NCI-H2107 (cell line): Measurements from ENCODE around the gene DPP6.
"Not testable (repeated sequence)": the region's sequence is repeated elsewhere in the genome, so short reads cannot be mapped to it uniquely, and the experiment has no call there.

ENCODE experiments used
- DNase-seq: peaks from one replicate; lab custom pipeline; 2025; lab: John Stamatoyannopoulos, UW

Gene DPP6

GRCh38 chr7:154051643-154052529, at the start of gene DPP6:
Gene DPP6 (plus strand): TSS chr7:154052398.
- not testable (repeated sequence) for DNase-seq

- not testable (repeated sequence) for DNase-seq
Measured at GRCh38 chr7:154009423-154009911, 42.7 kb upstream of the DPP6 start.

GRCh38 chr7:154010726-154011568, 41.3 kb upstream of the DPP6 start:
- not testable (repeated sequence) for DNase-seq

- not testable (repeated sequence) for DNase-seq
Measured at GRCh38 chr7:154012800-154013199, 39.4 kb upstream of the DPP6 start.

GRCh38 chr7:154015636-154016035, 36.6 kb upstream of the DPP6 start:
- not testable (repeated sequence) for DNase-seq

- not testable (repeated sequence) for DNase-seq
Measured at GRCh38 chr7:154018354-154018753, 33.8 kb upstream of the DPP6 start.

GRCh38 chr7:154027805-154028204, 24.4 kb upstream of the DPP6 start:
- not testable (repeated sequence) for DNase-seq

GRCh38 chr7:154030476-154031080, 21.6 kb upstream of the DPP6 start:
- not testable (repeated sequence) for DNase-seq

GRCh38 chr7:154039466-154040165, 12.6 kb upstream of the DPP6 start:
- DNase-seq: not testable (repeated sequence)

- not testable (repeated sequence) for DNase-seq
Measured at GRCh38 chr7:154050394-154050793, 1.8 kb upstream of the DPP6 start.

GRCh38 chr7:154051006-154051642, 1.1 kb upstream of the DPP6 start:
- not testable (repeated sequence) for DNase-seq

- not testable (repeated sequence) for DNase-seq
Measured at GRCh38 chr7:154052530-154053252, 493 bp downstream of the DPP6 start.

GRCh38 chr7:154053466-154054312, 1.5 kb downstream of the DPP6 start:
- not testable (repeated sequence) for DNase-seq

- DNase-seq: not testable (repeated sequence)
Measured at GRCh38 chr7:154054664-154055063, 2.5 kb downstream of the DPP6 start.

GRCh38 chr7:154055491-154056106, 3.4 kb downstream of the DPP6 start:
- not testable (repeated sequence) for DNase-seq

- not testable (repeated sequence) for DNase-seq
Measured at GRCh38 chr7:154058783-154059182, 6.6 kb downstream of the DPP6 start.

GRCh38 chr7:154060551-154060950, 8.4 kb downstream of the DPP6 start:
- not testable (repeated sequence) for DNase-seq

GRCh38 chr7:154071833-154072232, 19.6 kb downstream of the DPP6 start:
- peak; percentile 74 for DNase-seq
